HepG2 (cell line): ENCODE measurements around the gene MARCHF4. TPM values are rescaled to one million over a fixed set of nuclear protein-coding genes. Genes with fewer than 3 reads are reported as not detected.

ENCODE experiments used
- ATAC-seq: fragments of 200-7000 bp; cut with Tn5 transposase; 3 replicates; pipeline ENCODE4 v1.9.1; 2020; ENCODE audit warnings: mild to moderate bottlenecking, moderate library complexity
- BruUV-seq: library from RNA; stranded (reverse); fragments of 400-500 nt; replicated peaks from 2 replicates; lab custom pipeline; 2021; lab: Mats Ljungman, UMichigan
- CTCF ChIA-PET: fragments of 300-600 bp; formaldehyde crosslinking; extraction: SDS; loops from one replicate; lab custom pipeline; 2021; ENCODE audit warnings: low total read pairs, inconsistent platforms, low intra/inter-chr PET ratio; lab: Yijun Ruan, JAX
- POLR2A ChIA-PET: fragments of 350-600 bp; sonication (Branson Sonifier 250); formaldehyde crosslinking; loops from one replicate; lab custom pipeline; 2020; ENCODE audit warnings: antibody characterized with exemption, inconsistent platforms; lab: Yijun Ruan, JAX
- DNase-seq: peaks from one replicate; pipeline ENCODE4 v3.0.0-alpha.2; 2015; ENCODE audit warnings: low spot score
- FAIRE-seq: peaks from 3 replicates; lab custom pipeline; 2011; peaks lifted over from hg19 to GRCh38; lab: Jason Lieb, UNC
- H2AFZ ChIP-seq: one replicate; pipeline ENCODE4 v1.6.1; 2011; ENCODE audit warnings: low read length, inconsistent platforms
- H3K27ac ChIP-seq: fragments of 300-600 bp; 3 replicates; pipeline ENCODE4 v1.8.0; 2011; ENCODE audit warnings: mixed run types, mild to moderate bottlenecking, mixed read lengths, low read length, inconsistent platforms; ENCODE audit not compliant: insufficient read depth; ENCODE audit errors: extremely low read length
- H3K27me3 ChIP-seq, 2 experiments: fragments of 200-600 bp in 1 of 2; 2 replicates in 1 of 2; 3 replicates in 1 of 2; pipeline versions ENCODE4 v1.6.0 to v1.8.0; 2011; ENCODE audit warnings: low read length in 2 of 2, mild to moderate bottlenecking in 2 of 2, moderate library complexity in 2 of 2, inconsistent platforms in 1 of 2; ENCODE audit not compliant: insufficient read depth in 2 of 2, control insufficient read depth in 1 of 2
- H3K36me3 ChIP-seq, 2 experiments: fragments of 200-600 bp in 1 of 2; replicated peaks in 1 of 2; 2 replicates in 1 of 2; 3 replicates in 1 of 2; pipeline versions ENCODE4 v1.5.1 to v1.8.0; 2011; ENCODE audit warnings: low read length in 2 of 2, inconsistent platforms in 1 of 2; ENCODE audit not compliant: insufficient read depth in 2 of 2, control insufficient read depth in 1 of 2
- H3K4me1 ChIP-seq: 2 replicates; pipeline ENCODE4 v1.5.1; 2012; ENCODE audit warnings: low read length, inconsistent platforms; ENCODE audit not compliant: insufficient read depth
- H3K4me2 ChIP-seq: 2 replicates; pipeline ENCODE4 v1.6.0; 2011; ENCODE audit warnings: low read depth, low read length, inconsistent platforms
- H3K4me3 ChIP-seq, 3 experiments: fragments of 200-600 bp in 1 of 3; sonication (generic), shearing (Covaris generic) in 1 of 3; replicated peaks in 1 of 3; 2 replicates each; pipeline ENCODE4 v1.5.1; 2011 to 2016; ENCODE audit warnings: low read length in 3 of 3, inconsistent platforms in 2 of 3, low read depth in 2 of 3, mild to moderate bottlenecking in 2 of 3, control low read depth in 1 of 3, mixed read lengths in 1 of 3; ENCODE audit not compliant: insufficient read depth in 1 of 3
- H3K79me2 ChIP-seq: one replicate; pipeline ENCODE4 v1.6.1; 2011; ENCODE audit warnings: low read length, inconsistent platforms; ENCODE audit not compliant: insufficient read depth
- H3K9ac ChIP-seq: 2 replicates; pipeline ENCODE4 v1.6.0; 2011; ENCODE audit warnings: mild to moderate bottlenecking, low read depth, low read length, inconsistent platforms; ENCODE audit not compliant: insufficient read depth
- H3K9me3 ChIP-seq: 2 replicates; pipeline ENCODE4 v1.5.1; 2012; ENCODE audit warnings: mild to moderate bottlenecking, low read length
- H4K20me1 ChIP-seq: 2 replicates; pipeline ENCODE4 v1.6.0; 2011; ENCODE audit warnings: inconsistent platforms, mild to moderate bottlenecking, low read length, moderate library complexity; ENCODE audit not compliant: insufficient read depth
- KLF15 ChIP-seq: sonication (generic); formaldehyde crosslinking; IDR thresholded peaks from 2 replicates; pipeline ENCODE4 v1.8.1; 2023; ENCODE audit warnings: borderline replicate concordance, mild to moderate bottlenecking, inconsistent platforms, missing genetic modification reagents, mixed read lengths
- PLRG1 ChIP-seq: fragments of 450-650 bp; conservative IDR thresholded peaks from 2 replicates; pipeline ENCODE4 v1.6.1; 2016
- SMARCE1 ChIP-seq: fragments of 450-650 bp; IDR thresholded peaks from 2 replicates; pipeline ENCODE4 v1.6.1; 2017; ENCODE audit warnings: borderline replicate concordance
- ZNF749 ChIP-seq: sonication (generic); formaldehyde crosslinking; IDR thresholded peaks from 2 replicates; pipeline ENCODE4 v1.8.0; 2022; ENCODE audit warnings: mild to moderate bottlenecking, missing genetic modification reagents, moderate library complexity, borderline replicate concordance
- WGBS: methylation state at CpG from one replicate; pipeline ENCODE4 v1.1.6; 2017; ENCODE audit warnings: low lambda C conversion rate; 5-methylcytosine and 5-hydroxymethylcytosine counted together
- in situ Hi-C: cut with HindIII; loops from 2 replicates; pipeline ENCODE4 v1.10.0; 2017; ENCODE audit warnings: low pct_unique_long_range_greater_than_20kb; ENCODE audit not compliant: extremely low pct_ligation_motif_present
- intact Hi-C: fragments of 100-400 bp; cut with micrococcal nuclease; formaldehyde crosslinking; loops from one replicate; pipeline ENCODE4 v1.10.0; 2022; ENCODE audit not compliant: unreplicated experiment
- polyA plus RNA-seq, 8 experiments: library from polyadenylated mRNA; depleted of rRNA in 3 of 8; stranded (reverse) in 7 of 8; unstranded in 1 of 8; fragments of >200 nt; fragmentation: Illumina TruSeq in 4 of 8; extraction: Trizol in 4 of 8; gene quantifications; 2 replicates each; pipeline versions ENCODE4 v1.2.1 to v1.2.3, GENCODE V29; 2011 to 2016; ENCODE audit warnings: low read depth in 4 of 8, missing spikeins in 1 of 8, mixed read lengths in 1 of 8; ENCODE audit not compliant: insufficient read depth in 1 of 8
- total RNA-seq, 5 experiments: library from RNA; depleted of rRNA; stranded (reverse); fragments of >200 nt; fragmentation: Illumina TruSeq; extraction: Trizol; gene quantifications; 2 replicates each; pipeline ENCODE4 v1.2.3, GENCODE V29; 2016; ENCODE audit warnings: low read depth in 1 of 5
- TF ChIP-seq, protein P1 (sequence below): IDR thresholded peaks from 2 replicates; pipeline ENCODE4 v1.4.0; 2020; ENCODE audit warnings: mild to moderate bottlenecking, missing genetic modification reagents
- TF ChIP-seq, protein P2 (sequence below): sonication (generic); formaldehyde crosslinking; IDR thresholded peaks from 2 replicates; pipeline ENCODE4 v1.4.0; 2020; ENCODE audit warnings: missing genetic modification reagents

Gene MARCHF4
- total and polyA plus RNA-seq, 2 of the 13 experiments (the other 11 are each of a cell fraction or from before 2014, with no cell fraction given), result not detected

DNA sequence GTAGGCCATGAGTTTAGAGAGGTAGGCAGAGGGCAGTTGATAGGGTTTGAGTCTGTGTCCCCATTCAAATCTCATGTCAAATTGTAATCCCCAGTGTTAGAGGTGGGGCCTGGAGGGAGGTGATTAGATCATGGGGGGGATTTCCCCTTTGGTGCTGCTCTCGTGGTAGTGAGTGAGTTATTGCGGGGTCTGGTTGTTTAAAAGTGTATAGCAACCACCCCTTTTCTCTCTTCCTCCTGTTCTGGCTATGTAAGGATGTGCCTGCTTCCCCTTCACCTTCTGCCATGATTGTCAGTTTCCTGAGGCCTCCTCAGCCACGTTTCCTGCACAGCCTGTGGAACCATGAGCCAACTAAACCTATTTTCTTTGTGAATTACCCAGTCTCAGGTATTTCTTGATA lies 25.5 kb downstream of the MARCHF4 start:
- Histone ChIP-seq H3K36me3 (no peaks in the 10 kb centered on the region), H3K9ac (no peak overlapping the region), H3K79me2 (no peaks in the 10 kb centered on the region), H3K4me1 (no peaks in the 10 kb centered on the region), H3K27ac (no peak overlapping the region), H2AFZ (no peak overlapping the region)
- DNase-seq (no peak), ATAC-seq (no peak), FAIRE-seq (no peak)
- in situ Hi-C loops (no loop called here), intact Hi-C loops (no loop called here)
- CTCF ChIA-PET, result no interaction called here
- POLR2A ChIA-PET, result no interaction called here
- WGBS, result 4% methylated on average over 3 of the region's 3 CpGs
- no TSS peak for BruUV-seq
- TF ChIP-seq KLF15 (CRISPR knock-in tag) (no peak), SMARCE1 (no peak), PLRG1 (no peak), ZNF749 (no peak)
- TF ChIP-seq, protein P1, sequence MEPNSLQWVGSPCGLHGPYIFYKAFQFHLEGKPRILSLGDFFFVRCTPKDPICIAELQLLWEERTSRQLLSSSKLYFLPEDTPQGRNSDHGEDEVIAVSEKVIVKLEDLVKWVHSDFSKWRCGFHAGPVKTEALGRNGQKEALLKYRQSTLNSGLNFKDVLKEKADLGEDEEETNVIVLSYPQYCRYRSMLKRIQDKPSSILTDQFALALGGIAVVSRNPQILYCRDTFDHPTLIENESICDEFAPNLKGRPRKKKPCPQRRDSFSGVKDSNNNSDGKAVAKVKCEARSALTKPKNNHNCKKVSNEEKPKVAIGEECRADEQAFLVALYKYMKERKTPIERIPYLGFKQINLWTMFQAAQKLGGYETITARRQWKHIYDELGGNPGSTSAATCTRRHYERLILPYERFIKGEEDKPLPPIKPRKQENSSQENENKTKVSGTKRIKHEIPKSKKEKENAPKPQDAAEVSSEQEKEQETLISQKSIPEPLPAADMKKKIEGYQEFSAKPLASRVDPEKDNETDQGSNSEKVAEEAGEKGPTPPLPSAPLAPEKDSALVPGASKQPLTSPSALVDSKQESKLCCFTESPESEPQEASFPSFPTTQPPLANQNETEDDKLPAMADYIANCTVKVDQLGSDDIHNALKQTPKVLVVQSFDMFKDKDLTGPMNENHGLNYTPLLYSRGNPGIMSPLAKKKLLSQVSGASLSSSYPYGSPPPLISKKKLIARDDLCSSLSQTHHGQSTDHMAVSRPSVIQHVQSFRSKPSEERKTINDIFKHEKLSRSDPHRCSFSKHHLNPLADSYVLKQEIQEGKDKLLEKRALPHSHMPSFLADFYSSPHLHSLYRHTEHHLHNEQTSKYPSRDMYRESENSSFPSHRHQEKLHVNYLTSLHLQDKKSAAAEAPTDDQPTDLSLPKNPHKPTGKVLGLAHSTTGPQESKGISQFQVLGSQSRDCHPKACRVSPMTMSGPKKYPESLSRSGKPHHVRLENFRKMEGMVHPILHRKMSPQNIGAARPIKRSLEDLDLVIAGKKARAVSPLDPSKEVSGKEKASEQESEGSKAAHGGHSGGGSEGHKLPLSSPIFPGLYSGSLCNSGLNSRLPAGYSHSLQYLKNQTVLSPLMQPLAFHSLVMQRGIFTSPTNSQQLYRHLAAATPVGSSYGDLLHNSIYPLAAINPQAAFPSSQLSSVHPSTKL (CRISPR knock-in tag), result no peak
- TF ChIP-seq, protein P2, sequence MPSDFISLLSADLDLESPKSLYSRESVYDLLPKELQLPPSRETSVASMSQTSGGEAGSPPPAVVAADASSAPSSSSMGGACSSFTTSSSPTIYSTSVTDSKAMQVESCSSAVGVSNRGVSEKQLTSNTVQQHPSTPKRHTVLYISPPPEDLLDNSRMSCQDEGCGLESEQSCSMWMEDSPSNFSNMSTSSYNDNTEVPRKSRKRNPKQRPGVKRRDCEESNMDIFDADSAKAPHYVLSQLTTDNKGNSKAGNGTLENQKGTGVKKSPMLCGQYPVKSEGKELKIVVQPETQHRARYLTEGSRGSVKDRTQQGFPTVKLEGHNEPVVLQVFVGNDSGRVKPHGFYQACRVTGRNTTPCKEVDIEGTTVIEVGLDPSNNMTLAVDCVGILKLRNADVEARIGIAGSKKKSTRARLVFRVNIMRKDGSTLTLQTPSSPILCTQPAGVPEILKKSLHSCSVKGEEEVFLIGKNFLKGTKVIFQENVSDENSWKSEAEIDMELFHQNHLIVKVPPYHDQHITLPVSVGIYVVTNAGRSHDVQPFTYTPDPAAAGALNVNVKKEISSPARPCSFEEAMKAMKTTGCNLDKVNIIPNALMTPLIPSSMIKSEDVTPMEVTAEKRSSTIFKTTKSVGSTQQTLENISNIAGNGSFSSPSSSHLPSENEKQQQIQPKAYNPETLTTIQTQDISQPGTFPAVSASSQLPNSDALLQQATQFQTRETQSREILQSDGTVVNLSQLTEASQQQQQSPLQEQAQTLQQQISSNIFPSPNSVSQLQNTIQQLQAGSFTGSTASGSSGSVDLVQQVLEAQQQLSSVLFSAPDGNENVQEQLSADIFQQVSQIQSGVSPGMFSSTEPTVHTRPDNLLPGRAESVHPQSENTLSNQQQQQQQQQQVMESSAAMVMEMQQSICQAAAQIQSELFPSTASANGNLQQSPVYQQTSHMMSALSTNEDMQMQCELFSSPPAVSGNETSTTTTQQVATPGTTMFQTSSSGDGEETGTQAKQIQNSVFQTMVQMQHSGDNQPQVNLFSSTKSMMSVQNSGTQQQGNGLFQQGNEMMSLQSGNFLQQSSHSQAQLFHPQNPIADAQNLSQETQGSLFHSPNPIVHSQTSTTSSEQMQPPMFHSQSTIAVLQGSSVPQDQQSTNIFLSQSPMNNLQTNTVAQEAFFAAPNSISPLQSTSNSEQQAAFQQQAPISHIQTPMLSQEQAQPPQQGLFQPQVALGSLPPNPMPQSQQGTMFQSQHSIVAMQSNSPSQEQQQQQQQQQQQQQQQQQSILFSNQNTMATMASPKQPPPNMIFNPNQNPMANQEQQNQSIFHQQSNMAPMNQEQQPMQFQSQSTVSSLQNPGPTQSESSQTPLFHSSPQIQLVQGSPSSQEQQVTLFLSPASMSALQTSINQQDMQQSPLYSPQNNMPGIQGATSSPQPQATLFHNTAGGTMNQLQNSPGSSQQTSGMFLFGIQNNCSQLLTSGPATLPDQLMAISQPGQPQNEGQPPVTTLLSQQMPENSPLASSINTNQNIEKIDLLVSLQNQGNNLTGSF, result no peak
- TF ChIP-seq, all 625 proteins: peak for 0
- Histone ChIP-seq H3K9me3 (no peaks in the 10 kb centered on the region), H3K4me3 (no peak overlapping the region), H4K20me1 (no peaks in the 10 kb centered on the region), H3K4me2 (no peak overlapping the region), H3K27me3 (peaks cover 0 to 50% of the 10 kb centered on the region in 2 experiments; a peak in 3 of 5 replicates)
